HTERT RPE-1 (cell line): Measurements from ENCODE around the gene SLC66A2.

Source experiments
- in situ Hi-C: fragments of 300-500 bp; cut with MboI; formaldehyde crosslinking; loops from 4 replicates; pipeline ENCODE4 v1.14.3; 2020; ENCODE audit warnings: low sequenced_read_pairs

SLC66A2 gene

GRCh38 chr18:79952456-79952995 is 1.1 kb upstream of the SLC66A2 start:
- in situ Hi-C loops, result no loop called here

GRCh38 chr18:79950515-79951341 is 725 bp downstream of the SLC66A2 start:
- in situ Hi-C loops, result no loop called here

GRCh38 chr18:79949697-79950487 is 1.6 kb downstream of the SLC66A2 start:
- in situ Hi-C loops, result no loop called here

- in situ Hi-C loops, result no loop called here
These were observed 2.6 kb downstream of the SLC66A2 start for GRCh38 chr18:79948719-79949411.

- in situ Hi-C loops, result no loop called here
These were observed 3.4 kb downstream of the SLC66A2 start for GRCh38 chr18:79947881-79948610.

- in situ Hi-C loops, result no loop called here
These were observed 4.2 kb downstream of the SLC66A2 start for GRCh38 chr18:79947054-79947755.

GRCh38 chr18:79945118-79946042 is 6.1 kb downstream of the SLC66A2 start:
- in situ Hi-C loops, result no loop called here

- in situ Hi-C loops, result no loop called here
These were observed 6.7 kb downstream of the SLC66A2 start for GRCh38 chr18:79944746-79945117.

- in situ Hi-C loops, result no loop called here
These were observed 7.2 kb downstream of the SLC66A2 start for GRCh38 chr18:79944126-79944731.

- in situ Hi-C loops, result no loop called here
These were observed 7.8 kb downstream of the SLC66A2 start for GRCh38 chr18:79943608-79944125.

- in situ Hi-C loops, result no loop called here
These were observed 8.5 kb downstream of the SLC66A2 start for GRCh38 chr18:79942786-79943607.

GRCh38 chr18:79942211-79942610 is 9.2 kb downstream of the SLC66A2 start:
- in situ Hi-C loops, result no loop called here

- in situ Hi-C loops, result no loop called here
These were observed 9.9 kb downstream of the SLC66A2 start for GRCh38 chr18:79941473-79942119.

- in situ Hi-C loops, result no loop called here
These were observed 10.5 kb downstream of the SLC66A2 start for GRCh38 chr18:79940814-79941472.

GRCh38 chr18:79940126-79940813 is 11.2 kb downstream of the SLC66A2 start:
- in situ Hi-C loops, result no loop called here

- in situ Hi-C loops, result no loop called here
These were observed 12.4 kb downstream of the SLC66A2 start for GRCh38 chr18:79939096-79939495.
